IPS-20b (cell line): Measurements from ENCODE around the gene PRSS57.

ENCODE experiments used
- H3K27ac ChIP-seq: one replicate; pipeline ENCODE4 v1.5.1; 2013; ENCODE audit warnings: low read length
- H3K27me3 ChIP-seq: 2 replicates; pipeline ENCODE4 v1.6.1; 2013; ENCODE audit warnings: mild to moderate bottlenecking, low read length, inconsistent platforms; ENCODE audit not compliant: insufficient read depth
- H3K36me3 ChIP-seq: 2 replicates; pipeline ENCODE4 v1.6.1; 2013; ENCODE audit warnings: low read depth, mild to moderate bottlenecking, inconsistent platforms, low read length, moderate library complexity; ENCODE audit not compliant: insufficient read depth
- H3K4me1 ChIP-seq: 2 replicates; pipeline ENCODE4 v1.6.1; 2013; ENCODE audit warnings: mild to moderate bottlenecking, control low read depth, inconsistent platforms, low read length, moderate library complexity; ENCODE audit not compliant: insufficient read depth
- H3K4me3 ChIP-seq: 2 replicates; pipeline ENCODE4 v1.5.1; 2013; ENCODE audit warnings: mild to moderate bottlenecking, low read length, inconsistent platforms
- H3K9ac ChIP-seq: 2 replicates; pipeline ENCODE4 v1.6.1; 2013; ENCODE audit warnings: low read depth, mild to moderate bottlenecking, inconsistent platforms, low read length, moderate library complexity
- H3K9me3 ChIP-seq: 2 replicates; pipeline ENCODE4 v1.6.1; 2013; ENCODE audit warnings: mild to moderate bottlenecking, low read depth, low read length, inconsistent platforms; ENCODE audit not compliant: insufficient read depth

PRSS57 gene

GRCh38 chr19:686589-687297 lies 8.5 kb downstream of the PRSS57 start:
- no peaks in the 10 kb centered on the region for H3K9me3 ChIP-seq
- no peaks in the 10 kb centered on the region for H3K4me1 ChIP-seq
- H3K4me3 ChIP-seq, result no peak overlapping the region
- no peaks in the 10 kb centered on the region for H3K36me3 ChIP-seq
- no peaks in the 10 kb centered on the region for H3K27me3 ChIP-seq
- no peak overlapping the region for H3K27ac ChIP-seq
- no peak overlapping the region for H3K9ac ChIP-seq

GRCh38 chr19:685454-685931 lies 9.8 kb downstream of the PRSS57 start:
- H3K36me3 ChIP-seq, result no peaks in the 10 kb centered on the region
- H3K9me3 ChIP-seq, result no peaks in the 10 kb centered on the region
- no peak overlapping the region for H3K27ac ChIP-seq
- no peak overlapping the region for H3K4me3 ChIP-seq
- H3K4me1 ChIP-seq, result no peaks in the 10 kb centered on the region
- no peak overlapping the region for H3K9ac ChIP-seq
- no peaks in the 10 kb centered on the region for H3K27me3 ChIP-seq

- no peaks in the 10 kb centered on the region for H3K36me3 ChIP-seq
- H3K9ac ChIP-seq, result no peak overlapping the region
- H3K27me3 ChIP-seq, result peaks cover 6% of the 10 kb centered on the region
- no peaks in the 10 kb centered on the region for H3K4me1 ChIP-seq
- no peaks in the 10 kb centered on the region for H3K9me3 ChIP-seq
- no peak overlapping the region for H3K27ac ChIP-seq
- H3K4me3 ChIP-seq, result no peak overlapping the region
Measured at GRCh38 chr19:682678-683320, 12.5 kb downstream of the PRSS57 start.

- Histone ChIP-seq H3K4me3 (peak overlapping the region; percentile 91; the same call in 1 of the 2 replicates), H3K9me3 (no peaks in the 10 kb centered on the region), H3K27me3 (peaks cover 17% of the 10 kb centered on the region), H3K27ac (no peak overlapping the region), H3K4me1 (no peaks in the 10 kb centered on the region), H3K36me3 (no peaks in the 10 kb centered on the region), H3K9ac (peak overlapping the region; percentile 82; the same call in 1 of the 2 replicates)
Measured at GRCh38 chr19:681029-682019, 13.9 kb downstream of the PRSS57 start.

GRCh38 chr19:680287-681028 lies 14.8 kb downstream of the PRSS57 start:
- Histone ChIP-seq H3K27ac (peak overlapping the region; percentile 93), H3K4me1 (no peaks in the 10 kb centered on the region), H3K9me3 (no peaks in the 10 kb centered on the region), H3K36me3 (no peaks in the 10 kb centered on the region), H3K27me3 (peaks cover 23% of the 10 kb centered on the region), H3K9ac (peak overlapping the region; percentile 82; the same call in 1 of the 2 replicates), H3K4me3 (peak overlapping the region; percentile 91)

GRCh38 chr19:679418-680286 lies 15.6 kb downstream of the PRSS57 start:
- peak overlapping the region; percentile 66; the same call in 1 of the 2 replicates for H3K9ac ChIP-seq
- peaks cover 31% of the 10 kb centered on the region for H3K27me3 ChIP-seq
- H3K4me1 ChIP-seq, result no peaks in the 10 kb centered on the region
- no peaks in the 10 kb centered on the region for H3K36me3 ChIP-seq
- H3K27ac ChIP-seq, result no peak overlapping the region
- H3K9me3 ChIP-seq, result no peaks in the 10 kb centered on the region
- peak overlapping the region; percentile 67; the same call in 1 of the 2 replicates for H3K4me3 ChIP-seq

- H3K9me3 ChIP-seq, result no peaks in the 10 kb centered on the region
- no peak overlapping the region for H3K27ac ChIP-seq
- H3K4me1 ChIP-seq, result no peaks in the 10 kb centered on the region
- H3K4me3 ChIP-seq, result peak overlapping the region; percentile 67; the same call in 1 of the 2 replicates
- H3K9ac ChIP-seq, result no peak overlapping the region
- no peaks in the 10 kb centered on the region for H3K36me3 ChIP-seq
- peaks cover 34% of the 10 kb centered on the region for H3K27me3 ChIP-seq
Measured at GRCh38 chr19:678791-679388, 16.4 kb downstream of the PRSS57 start.

- Histone ChIP-seq H3K27ac (no peak overlapping the region), H3K36me3 (no peaks in the 10 kb centered on the region), H3K4me1 (no peaks in the 10 kb centered on the region), H3K4me3 (no peak overlapping the region), H3K9me3 (no peaks in the 10 kb centered on the region), H3K27me3 (peaks cover 34% of the 10 kb centered on the region), H3K9ac (no peak overlapping the region)
Measured at GRCh38 chr19:677601-678436, 17.4 kb downstream of the PRSS57 start.

GRCh38 chr19:677201-677600 lies 18.1 kb downstream of the PRSS57 start:
- Histone ChIP-seq H3K9me3 (no peaks in the 10 kb centered on the region), H3K4me3 (no peak overlapping the region), H3K9ac (no peak overlapping the region), H3K4me1 (no peaks in the 10 kb centered on the region), H3K36me3 (no peaks in the 10 kb centered on the region), H3K27me3 (peaks cover 34% of the 10 kb centered on the region), H3K27ac (no peak overlapping the region)
